Activated CD4-positive, alpha-beta T cell treated with anti-CD3 and anti-CD28 coated beads for 48 hours (primary cell): Measurements from ENCODE around the gene PLCD3.

Source experiments
- DNase-seq: peaks from one replicate; pipeline ENCODE4 v3.0.0-alpha.2; 2020

The PLCD3 gene, protein sequence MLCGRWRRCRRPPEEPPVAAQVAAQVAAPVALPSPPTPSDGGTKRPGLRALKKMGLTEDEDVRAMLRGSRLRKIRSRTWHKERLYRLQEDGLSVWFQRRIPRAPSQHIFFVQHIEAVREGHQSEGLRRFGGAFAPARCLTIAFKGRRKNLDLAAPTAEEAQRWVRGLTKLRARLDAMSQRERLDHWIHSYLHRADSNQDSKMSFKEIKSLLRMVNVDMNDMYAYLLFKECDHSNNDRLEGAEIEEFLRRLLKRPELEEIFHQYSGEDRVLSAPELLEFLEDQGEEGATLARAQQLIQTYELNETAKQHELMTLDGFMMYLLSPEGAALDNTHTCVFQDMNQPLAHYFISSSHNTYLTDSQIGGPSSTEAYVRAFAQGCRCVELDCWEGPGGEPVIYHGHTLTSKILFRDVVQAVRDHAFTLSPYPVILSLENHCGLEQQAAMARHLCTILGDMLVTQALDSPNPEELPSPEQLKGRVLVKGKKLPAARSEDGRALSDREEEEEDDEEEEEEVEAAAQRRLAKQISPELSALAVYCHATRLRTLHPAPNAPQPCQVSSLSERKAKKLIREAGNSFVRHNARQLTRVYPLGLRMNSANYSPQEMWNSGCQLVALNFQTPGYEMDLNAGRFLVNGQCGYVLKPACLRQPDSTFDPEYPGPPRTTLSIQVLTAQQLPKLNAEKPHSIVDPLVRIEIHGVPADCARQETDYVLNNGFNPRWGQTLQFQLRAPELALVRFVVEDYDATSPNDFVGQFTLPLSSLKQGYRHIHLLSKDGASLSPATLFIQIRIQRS

DNA sequence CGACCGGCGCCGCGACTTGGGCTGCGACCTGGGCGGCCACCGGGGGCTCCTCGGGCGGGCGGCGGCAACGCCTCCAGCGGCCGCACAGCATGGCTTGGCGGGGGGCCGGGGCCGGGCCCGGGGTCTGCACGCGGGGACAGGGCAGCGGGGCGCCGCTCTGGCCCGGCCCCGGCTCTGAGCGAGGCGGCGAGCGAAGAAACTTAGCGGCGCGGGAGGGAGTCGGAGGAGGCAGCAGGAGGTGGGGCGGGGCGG is at the start of gene PLCD3:
TSS of gene PLCD3 (minus strand) at position 196 of the 252 bp plus-strand sequence. CDS start at position 91, 105 bp downstream.
- DNase-seq: no peak

DNA sequence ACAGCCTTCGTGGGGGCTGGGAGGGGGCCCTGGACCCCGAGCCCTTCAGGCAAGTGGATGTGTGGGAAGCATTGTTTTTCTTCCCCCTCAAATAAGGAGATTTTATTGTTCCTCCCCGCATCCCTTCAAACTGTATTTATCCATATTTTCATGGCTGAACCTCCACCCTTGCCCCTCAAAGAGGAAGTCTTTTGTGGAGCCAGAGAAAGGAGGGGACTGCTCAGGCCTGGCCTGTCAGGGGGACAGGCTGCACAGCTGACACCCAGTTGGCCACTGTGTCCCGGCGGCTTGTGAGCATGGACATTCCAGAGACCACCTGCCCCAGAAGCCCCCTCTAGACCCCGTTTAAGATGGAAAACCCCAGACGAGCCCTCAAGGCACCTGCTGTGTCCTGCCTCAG is 45.2 kb upstream of the PLCD3 start:
- DNase-seq: no peak

DNA sequence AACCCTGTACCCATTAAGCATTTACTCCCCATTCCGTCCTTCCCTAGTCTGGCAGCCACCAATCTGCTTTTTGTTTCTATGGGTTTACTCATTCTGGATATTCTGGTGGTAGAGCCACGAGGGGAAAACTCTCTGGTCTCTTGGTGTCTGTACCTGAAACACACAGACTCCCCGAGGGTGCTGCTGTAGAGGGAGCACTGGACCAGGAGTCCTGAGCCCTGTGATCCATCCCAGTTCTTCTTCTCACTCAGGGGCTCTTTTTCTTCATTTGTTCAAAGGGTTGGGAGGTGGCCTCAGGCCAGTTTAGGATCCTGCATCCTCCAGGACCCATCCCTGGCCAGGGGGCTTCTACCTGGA is 43.4 kb upstream of the PLCD3 start:
- no peak for DNase-seq

GRCh38 chr17:45172541-45173286 is 40.4 kb upstream of the PLCD3 start:
- DNase-seq: peak; percentile 75

- no peak for DNase-seq
Observed at GRCh38 chr17:45172232-45172540, 39.9 kb upstream of the PLCD3 start.

DNA sequence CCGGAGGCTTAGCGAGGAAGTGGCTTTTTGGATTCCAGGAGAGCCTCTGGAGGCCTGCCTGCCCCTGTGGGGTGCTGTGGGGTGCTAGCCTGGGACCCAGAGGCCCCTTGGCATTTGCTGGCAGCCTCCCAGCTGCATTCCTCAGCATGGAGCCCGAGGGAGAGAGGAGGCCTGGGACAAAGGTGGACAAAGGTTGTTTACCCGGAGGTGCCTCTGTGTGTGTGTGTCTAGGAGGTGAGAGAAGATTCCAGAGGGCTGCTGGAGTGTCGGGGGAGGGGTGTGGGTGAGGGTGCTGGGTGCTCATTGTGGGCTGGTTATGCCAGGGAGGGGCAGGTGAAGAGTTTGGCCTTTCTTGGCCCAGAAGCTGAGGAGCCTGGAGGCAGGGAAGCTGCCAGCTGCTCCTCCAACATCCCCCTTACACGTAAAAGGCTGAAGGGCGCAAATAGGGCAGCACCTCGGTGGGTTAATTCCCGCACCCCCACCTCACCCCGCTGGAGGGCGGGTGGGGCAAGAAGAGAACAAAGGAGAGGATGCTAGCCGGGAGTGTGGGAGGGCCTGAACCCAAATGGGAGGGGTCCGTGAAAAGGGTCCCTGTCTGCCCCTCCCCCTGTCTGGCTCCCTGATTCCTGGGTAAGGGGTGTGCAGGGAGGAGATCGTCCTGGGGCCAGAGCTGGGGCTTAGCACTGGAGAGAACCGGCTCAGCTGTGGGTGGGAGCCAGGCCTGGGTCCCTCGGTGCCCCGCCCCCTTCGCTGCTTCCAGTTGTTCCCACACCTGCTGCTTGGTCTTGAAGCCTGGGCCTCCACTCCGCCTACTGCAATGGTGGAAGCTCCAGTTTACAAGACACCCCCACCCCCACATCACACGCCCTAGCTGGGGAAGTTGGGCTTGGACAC is 39.3 kb upstream of the PLCD3 start:
- no peak for DNase-seq

GRCh38 chr17:45170931-45171337 is 38.6 kb upstream of the PLCD3 start:
- no peak for DNase-seq

GRCh38 chr17:45170280-45170930 is 38.1 kb upstream of the PLCD3 start:
- DNase-seq: no peak

DNA sequence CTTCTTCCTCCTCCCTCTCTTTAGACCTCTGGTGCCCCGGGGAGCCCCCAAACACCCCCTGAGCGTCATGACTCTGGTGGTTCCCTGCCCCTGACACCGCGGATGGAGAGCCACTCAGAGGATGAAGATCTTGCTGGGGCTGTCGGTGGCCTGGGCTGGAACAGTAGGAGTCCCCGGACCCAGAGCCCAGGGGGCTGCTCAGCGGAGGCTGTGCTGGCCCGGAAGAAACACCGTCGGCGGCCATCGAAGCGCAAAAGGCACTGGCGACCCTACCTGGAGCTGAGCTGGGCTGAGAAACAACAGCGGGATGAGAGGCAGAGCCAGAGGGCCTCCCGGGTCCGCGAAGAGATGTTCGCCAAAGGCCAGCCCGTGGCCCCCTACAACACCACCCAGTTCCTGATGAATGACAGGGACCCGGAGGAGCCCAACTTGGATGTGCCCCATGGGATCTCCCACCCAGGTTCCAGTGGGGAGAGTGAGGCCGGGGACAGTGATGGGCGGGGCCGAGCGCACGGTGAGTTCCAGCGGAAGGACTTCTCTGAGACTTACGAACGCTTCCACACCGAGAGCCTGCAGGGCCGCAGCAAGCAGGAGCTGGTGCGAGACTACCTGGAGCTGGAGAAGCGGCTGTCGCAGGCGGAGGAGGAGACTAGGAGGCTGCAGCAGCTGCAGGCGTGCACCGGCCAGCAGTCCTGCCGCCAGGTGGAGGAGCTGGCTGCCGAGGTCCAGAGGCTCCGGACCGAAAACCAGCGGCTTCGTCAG is 36.9 kb upstream of the PLCD3 start:
- DNase-seq: no peak

- DNase-seq: no peak
Observed at GRCh38 chr17:45164734-45165269, 32.5 kb upstream of the PLCD3 start.

- DNase-seq: no peak
Observed at GRCh38 chr17:45162025-45162687, 29.8 kb upstream of the PLCD3 start.

DNA sequence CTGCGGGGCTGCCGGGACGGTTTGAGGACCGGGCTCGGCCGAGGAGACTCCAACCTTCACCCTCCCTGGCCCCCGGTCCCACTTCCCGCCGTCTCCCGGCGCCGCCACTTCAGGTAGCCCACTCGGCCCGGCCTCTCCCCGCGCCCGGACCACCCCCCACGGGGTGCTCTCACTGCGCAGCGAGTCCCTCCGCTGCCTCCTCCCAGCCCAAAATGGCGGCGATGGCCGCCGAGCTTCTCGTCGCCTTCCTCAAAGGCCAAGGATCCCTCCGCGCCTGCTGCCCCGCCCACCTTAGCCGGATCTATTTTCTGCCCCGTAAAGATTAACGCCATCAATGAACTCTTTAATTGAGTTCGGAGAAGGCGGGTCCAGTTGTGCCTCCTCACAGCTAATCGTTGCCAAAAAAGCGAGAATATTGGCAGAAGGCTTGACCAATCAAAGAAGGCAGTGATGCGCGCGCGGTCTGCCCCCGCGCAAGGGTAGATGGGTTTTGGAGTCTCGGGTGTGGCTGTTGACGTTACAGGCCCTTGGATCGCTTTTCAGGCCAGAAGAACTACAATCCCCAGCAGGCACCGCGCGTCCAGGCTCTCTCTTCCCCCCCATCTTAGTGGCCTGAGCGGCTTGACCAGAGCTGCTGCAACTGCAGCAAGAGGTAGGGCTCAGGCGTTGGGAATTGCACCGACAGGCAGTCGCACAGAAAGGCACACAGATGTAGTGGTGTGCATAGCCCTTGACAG is 29.1 kb upstream of the PLCD3 start, which contains the start of gene HEXIM2:
TSS of gene HEXIM2 (plus strand) at position 588 of the 737 bp plus-strand sequence. CDS start 919 bp downstream, outside the sequence.
- peak; percentile 98 for DNase-seq

GRCh38 chr17:45160447-45161287 is 28.4 kb upstream of the PLCD3 start:
- peak; percentile 62 for DNase-seq

GRCh38 chr17:45156242-45156641 is 23.9 kb upstream of the PLCD3 start:
- DNase-seq: no peak

DNA sequence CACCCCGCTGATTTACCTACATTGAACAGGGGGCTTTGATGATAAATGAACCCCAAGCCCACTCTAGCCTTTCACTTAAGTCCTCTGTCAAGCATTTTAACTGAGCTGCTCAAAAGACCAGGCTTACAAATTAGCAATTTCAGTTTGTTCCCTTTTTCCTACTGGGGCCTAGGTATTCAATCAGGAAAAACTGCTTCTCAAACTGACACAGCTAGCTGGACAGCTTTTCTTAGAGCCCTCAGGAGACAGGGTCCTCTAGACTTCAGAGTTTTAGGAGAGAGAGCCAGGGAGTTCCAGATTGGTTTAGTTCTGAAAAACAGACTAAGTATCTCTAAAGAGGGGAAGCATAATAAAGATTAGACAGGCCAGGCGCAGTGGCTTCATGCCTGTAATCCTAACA is 23.2 kb upstream of the PLCD3 start:
- no peak for DNase-seq

- no peak for DNase-seq
Observed at GRCh38 chr17:45155029-45155428, 22.7 kb upstream of the PLCD3 start.

DNA sequence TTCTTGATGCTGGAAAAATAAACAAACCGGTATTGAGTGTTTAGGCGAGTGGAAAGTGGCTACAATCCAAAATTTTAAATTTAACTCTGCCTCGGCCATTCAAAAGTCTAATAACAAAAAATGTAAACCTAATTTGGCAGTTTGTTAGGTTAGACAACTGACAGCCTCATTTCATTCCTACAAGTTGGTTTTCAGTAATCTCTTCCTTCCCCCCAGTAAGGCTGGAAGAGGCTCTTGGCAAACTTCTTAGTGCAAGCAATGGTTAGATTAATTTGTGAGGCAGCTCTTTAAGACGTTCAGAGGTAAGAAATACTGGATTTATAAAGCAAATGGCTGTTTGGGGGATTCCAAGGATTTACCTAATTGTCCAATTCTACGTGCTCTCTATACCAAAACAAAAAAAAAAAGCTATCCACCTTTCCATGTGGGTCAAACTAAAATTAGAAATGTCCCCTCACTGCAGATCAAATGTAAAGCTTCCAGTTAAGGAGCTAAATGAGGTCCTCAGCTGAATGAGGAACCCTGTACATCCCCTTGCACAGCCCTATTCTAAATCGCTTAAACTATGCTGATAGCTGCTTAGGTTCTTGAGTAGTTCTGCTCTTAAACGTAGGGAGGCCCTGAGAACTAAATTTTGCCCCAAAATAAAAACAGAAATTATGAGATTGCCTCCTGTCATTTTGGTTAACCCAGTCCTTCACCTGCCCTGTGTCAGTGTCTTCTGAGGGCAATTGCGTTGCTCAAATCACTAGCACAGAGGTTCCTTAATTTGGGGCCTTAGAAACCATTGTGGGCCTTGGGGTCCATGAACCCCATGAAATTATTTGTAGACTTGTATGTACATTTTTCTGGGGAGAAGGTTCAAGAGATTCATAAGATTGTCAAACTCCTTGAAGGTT is 18.8 kb upstream of the PLCD3 start:
- no peak for DNase-seq
